Measurements from ENCODE around the gene LMNTD2.

LMNTD2 gene

GRCh38 chr11:507727-508515, 52.6 kb downstream of the LMNTD2 start:
- DNase-seq (ENCODE audit: low read depth) = no peak

- peak; percentile 98 for DNase-seq (ENCODE audit: low read depth)
These were observed 53.4 kb downstream of the LMNTD2 start, which contains the start of gene RNH1 for GRCh38 chr11:506995-507726. Gene RNH1 (minus strand): TSS chr11:507242. CDS start chr11:502162, 5,080 bp downstream.

DNA sequence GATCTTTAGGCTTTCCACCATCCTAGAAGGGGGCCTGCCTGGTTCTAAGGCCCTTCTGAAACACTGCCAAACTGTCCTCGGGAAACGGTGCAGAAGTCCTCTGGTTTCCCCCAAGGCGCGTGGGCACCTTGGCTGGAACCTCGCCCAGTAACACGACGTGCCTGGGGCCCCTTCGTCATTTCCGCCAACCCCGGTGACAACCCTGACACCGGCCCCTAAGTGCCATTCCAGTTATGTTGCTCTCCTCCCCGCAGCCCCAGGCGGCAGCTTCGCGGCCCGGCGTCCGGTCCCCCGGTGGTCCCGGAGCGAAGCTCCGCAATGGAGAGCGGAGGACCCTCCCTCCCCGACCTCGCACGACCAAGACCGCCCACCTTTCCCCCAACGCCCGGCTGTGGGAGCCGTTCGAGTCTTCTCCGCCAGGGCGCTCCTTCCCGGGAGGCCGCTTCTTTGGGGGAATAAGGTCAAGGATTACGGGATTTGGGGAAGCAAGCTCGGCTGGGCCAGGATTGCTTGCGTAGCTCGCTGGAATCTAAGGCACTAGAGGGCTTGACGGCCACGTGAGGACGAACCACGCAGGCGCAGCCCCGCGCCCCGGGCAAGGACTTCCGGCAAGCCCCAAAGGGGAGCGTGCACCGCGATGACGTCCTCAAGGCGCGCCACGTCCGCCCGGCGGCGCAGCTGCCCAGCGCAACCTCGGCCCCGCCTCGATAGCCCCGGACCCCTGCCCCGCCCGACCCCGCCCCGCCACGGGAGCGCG, 54.1 kb downstream of the LMNTD2 start:
- DNase-seq (ENCODE audit: low read depth) = peak; percentile 98

- DNase-seq (ENCODE audit: low read depth) = no peak
These were observed 55.6 kb downstream of the LMNTD2 start for GRCh38 chr11:504994-505344.

Data from stimulated activated CD8-positive, alpha-beta memory T cell treated with anti-CD3 and anti-CD28 coated beads, Interleukin-4, amount 100 ng/mL, for 24 hours (primary cell).